HUES64 (cell line): ENCODE data around the gene CELF5.
"Not testable (repeated sequence)": the region's sequence is repeated elsewhere in the genome, so short reads cannot be mapped to it uniquely, and the experiment has no call there.

Source experiments
- H3K27ac ChIP-seq: 2 replicates; pipeline ENCODE4 v1.7.0; 2013; ENCODE audit warnings: low read depth, low read length, inconsistent platforms
- H3K27me3 ChIP-seq: 2 replicates; pipeline ENCODE4 v1.6.1; 2013; ENCODE audit warnings: mild to moderate bottlenecking, low read length; ENCODE audit not compliant: insufficient read depth
- H3K36me3 ChIP-seq: 2 replicates; pipeline ENCODE4 v1.6.1; 2013; ENCODE audit warnings: mild to moderate bottlenecking, low read length; ENCODE audit not compliant: insufficient read depth
- H3K4me1 ChIP-seq: 2 replicates; pipeline ENCODE4 v1.6.1; 2013; ENCODE audit warnings: mild to moderate bottlenecking, low read length, moderate library complexity; ENCODE audit not compliant: insufficient read depth
- H3K4me3 ChIP-seq: 2 replicates; pipeline ENCODE4 v1.5.1; 2013; ENCODE audit warnings: mild to moderate bottlenecking, low read length, moderate library complexity
- H3K9ac ChIP-seq: 2 replicates; pipeline ENCODE4 v1.6.1; 2013; ENCODE audit warnings: mild to moderate bottlenecking, low read depth, low read length
- H3K9me3 ChIP-seq: 2 replicates; pipeline ENCODE4 v1.6.1; 2013; ENCODE audit warnings: low read depth, low read length; ENCODE audit not compliant: insufficient read depth
- WGBS: fragments of 150-250, 120-280 bp; methylation state at CpG from one replicate; pipeline ENCODE4 v1.1.7; 2013; ENCODE audit warnings: missing lambda C conversion rate; 5-methylcytosine and 5-hydroxymethylcytosine counted together

Gene CELF5

DNA sequence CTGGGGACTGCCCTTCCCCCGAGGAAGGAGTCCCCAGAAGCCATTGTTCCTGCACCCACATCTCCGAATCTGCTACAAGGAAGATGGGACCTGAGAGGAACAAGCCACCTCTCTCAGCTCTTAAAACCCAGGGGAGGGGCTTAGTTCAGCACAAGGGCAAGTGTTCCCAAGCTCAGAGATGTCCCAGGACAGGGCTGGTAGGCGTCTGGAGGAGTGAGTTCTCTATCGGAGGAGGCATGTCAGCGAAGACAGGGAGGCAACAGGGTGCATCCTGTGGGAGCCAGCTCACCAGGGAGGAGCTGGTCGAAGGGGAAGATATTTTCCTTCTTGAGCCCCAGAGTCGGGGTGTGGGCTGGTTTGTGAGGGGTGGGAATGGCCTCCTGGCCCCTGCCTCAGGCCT, 54.8 kb downstream of the CELF5 start:
- Histone ChIP-seq H3K4me3 (no peak overlapping the region), H3K27me3 (no peaks in the 10 kb centered on the region), H3K9me3 (no peaks in the 10 kb centered on the region), H3K4me1 (peaks cover 5% of the 10 kb centered on the region), H3K27ac (no peak overlapping the region), H3K9ac (no peak overlapping the region), H3K36me3 (no peaks in the 10 kb centered on the region)
- 85% methylated on average over 7 of the region's 7 CpGs for WGBS

DNA sequence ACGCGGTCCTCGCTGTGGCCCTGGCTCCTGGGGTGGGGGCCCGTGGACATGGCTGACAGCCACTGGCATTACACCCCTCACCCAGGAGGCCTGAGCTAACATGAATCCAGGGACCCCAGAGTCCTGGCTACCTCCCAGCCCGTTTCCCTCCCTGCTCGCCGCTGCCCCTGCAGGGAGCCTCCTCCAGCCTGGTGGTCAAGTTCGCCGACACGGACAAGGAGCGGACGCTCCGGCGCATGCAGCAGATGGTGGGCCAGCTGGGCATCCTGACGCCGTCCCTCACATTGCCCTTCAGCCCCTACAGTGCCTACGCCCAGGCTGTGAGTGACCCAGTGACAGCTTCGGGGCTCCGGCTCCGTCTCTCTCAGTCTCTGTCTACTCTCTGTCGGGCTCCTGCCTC, 56.6 kb downstream of the CELF5 start:
- H3K27me3 ChIP-seq, result no peaks in the 10 kb centered on the region
- no peaks in the 10 kb centered on the region for H3K36me3 ChIP-seq
- H3K27ac ChIP-seq, result no peak overlapping the region
- no peak overlapping the region for H3K4me3 ChIP-seq
- no peaks in the 10 kb centered on the region for H3K9me3 ChIP-seq
- no peaks in the 10 kb centered on the region; the same call in 1 of the 2 replicates for H3K4me1 ChIP-seq
- no peak overlapping the region for H3K9ac ChIP-seq
- 82% methylated on average over 21 of the region's 21 CpGs for WGBS

DNA sequence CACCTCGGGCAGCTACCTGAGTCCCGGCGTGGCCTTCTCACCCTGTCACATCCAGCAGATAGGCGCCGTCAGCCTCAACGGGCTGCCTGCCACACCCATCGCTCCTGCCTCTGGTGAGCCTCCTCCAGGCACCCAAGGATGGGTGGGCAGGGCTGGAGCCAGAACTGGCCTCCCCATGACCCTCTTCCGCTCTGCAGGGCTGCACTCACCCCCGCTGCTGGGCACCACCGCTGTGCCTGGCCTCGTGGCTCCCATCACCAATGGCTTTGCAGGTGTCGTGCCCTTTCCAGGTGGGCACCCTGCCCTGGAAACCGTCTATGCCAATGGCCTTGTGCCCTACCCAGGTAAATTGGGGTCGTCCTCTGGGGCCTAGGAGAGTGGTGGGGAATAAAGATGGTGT, 57.7 kb downstream of the CELF5 start:
- 81% methylated on average over 14 of the region's 14 CpGs for WGBS
- H3K4me1 ChIP-seq, result no peaks in the 10 kb centered on the region; the same call in 1 of the 2 replicates
- H3K4me3 ChIP-seq, result no peak overlapping the region
- H3K27me3 ChIP-seq, result no peaks in the 10 kb centered on the region
- H3K27ac ChIP-seq, result no peak overlapping the region
- no peak overlapping the region for H3K9ac ChIP-seq
- H3K36me3 ChIP-seq, result no peaks in the 10 kb centered on the region; the same call in 1 of the 2 replicates
- H3K9me3 ChIP-seq, result no peaks in the 10 kb centered on the region

DNA sequence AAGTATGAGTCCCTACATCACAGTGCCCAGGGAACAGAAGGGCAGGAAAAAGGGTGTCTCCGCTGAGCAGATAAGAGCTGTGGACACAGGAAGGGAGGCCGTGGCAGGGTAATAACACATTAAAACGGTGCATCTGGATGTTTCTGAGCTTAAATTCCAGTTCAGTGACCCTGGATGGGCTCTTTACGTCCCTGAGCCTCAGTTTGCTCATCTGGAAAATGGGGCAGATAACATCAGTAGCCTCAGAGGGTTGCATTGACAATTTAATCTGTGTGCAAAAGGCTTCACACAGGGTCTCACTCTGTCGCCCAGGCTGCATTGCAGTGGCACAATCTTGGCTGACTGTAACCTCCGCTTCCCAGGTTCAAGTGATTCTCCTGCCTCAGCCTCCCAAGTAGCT, 58.1 kb downstream of the CELF5 start:
- Histone ChIP-seq H3K27ac (no peak overlapping the region), H3K9me3 (no peaks in the 10 kb centered on the region), H3K36me3 (no peaks in the 10 kb centered on the region; the same call in 1 of the 2 replicates), H3K4me3 (no peak overlapping the region), H3K27me3 (no peaks in the 10 kb centered on the region), H3K4me1 (no peaks in the 10 kb centered on the region; the same call in 1 of the 2 replicates), H3K9ac (no peak overlapping the region)
- WGBS, result 83% methylated on average over 6 of the region's 6 CpGs

DNA sequence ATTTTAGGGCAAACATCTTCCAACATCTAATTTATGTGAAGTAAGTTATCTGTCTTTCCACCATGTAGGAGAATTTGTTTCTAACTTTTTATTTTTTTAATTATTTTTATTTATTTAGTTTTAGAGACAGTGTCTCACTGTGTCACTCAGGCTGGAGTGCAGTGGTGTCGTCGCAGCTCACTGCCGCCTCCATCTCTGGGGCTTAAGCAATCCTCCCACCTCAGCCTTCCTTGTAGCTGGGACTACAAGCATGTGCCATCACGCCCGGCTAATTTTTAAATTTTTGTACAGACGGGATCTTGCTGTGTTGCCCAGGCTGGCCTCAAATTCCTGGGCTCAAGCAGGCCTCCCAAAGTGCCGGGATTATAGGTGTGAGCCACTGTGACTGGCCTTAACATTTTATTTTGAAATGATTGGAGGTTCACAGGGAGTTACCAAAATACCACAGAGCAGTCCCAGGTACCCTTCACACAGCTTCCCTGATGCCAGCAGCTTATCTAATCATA, 58.8 kb downstream of the CELF5 start:
- Histone ChIP-seq H3K4me1 (no peaks in the 10 kb centered on the region; the same call in 1 of the 2 replicates), H3K27me3 (no peaks in the 10 kb centered on the region), H3K36me3 (no peaks in the 10 kb centered on the region; the same call in 1 of the 2 replicates), H3K4me3 (no peak overlapping the region), H3K9me3 (no peaks in the 10 kb centered on the region), H3K27ac (no peak overlapping the region), H3K9ac (no peak overlapping the region)
- WGBS, result 87% methylated on average over 7 of the region's 7 CpGs

DNA sequence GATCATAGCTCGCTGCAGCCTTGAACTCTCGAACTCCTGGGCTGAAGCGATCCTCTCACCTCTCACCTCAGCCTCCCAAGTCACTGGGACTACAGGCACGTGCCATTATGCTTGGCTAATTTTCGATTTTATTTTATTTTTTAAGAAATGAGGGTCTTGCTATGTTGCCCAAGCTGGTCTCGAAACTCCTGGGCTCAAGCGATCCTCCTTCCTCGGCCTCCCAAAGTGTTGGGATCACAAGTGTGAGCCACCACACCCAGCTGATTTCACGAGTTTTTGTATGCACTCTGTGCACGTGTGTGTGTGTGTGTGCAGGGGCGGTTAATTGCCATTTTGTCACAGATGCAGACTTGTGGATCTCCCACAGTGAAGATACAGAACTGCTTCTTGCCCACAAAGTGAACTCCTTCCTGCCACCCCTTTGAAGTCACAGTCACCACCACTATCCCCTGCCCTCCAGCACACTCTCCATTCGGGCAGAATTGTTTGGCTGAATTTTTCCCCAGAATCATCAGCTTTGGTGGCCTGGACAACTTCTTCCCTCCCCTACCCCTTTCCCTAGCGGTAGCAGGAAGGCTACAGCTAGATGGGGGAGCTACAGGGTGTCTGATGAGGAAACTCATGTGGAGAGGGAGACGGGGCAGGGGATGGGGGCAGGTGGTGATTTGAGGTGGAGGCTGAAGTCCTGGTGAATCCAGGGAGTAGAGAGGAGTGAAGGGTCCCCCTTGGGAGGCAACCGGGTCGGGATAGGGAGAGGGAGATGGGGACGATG, 59.6 kb downstream of the CELF5 start:
- Histone ChIP-seq H3K9me3 (no peaks in the 10 kb centered on the region), H3K4me3 (peak overlapping the region; percentile 67), H3K9ac (peak overlapping the region; percentile 65), H3K27me3 (no peaks in the 10 kb centered on the region), H3K36me3 (no peaks in the 10 kb centered on the region; the same call in 1 of the 2 replicates), H3K4me1 (no peaks in the 10 kb centered on the region; the same call in 1 of the 2 replicates), H3K27ac (peak overlapping the region; percentile 27; the same call in 1 of the 2 replicates)
- WGBS, result 84% methylated on average over 17 of the region's 17 CpGs

DNA sequence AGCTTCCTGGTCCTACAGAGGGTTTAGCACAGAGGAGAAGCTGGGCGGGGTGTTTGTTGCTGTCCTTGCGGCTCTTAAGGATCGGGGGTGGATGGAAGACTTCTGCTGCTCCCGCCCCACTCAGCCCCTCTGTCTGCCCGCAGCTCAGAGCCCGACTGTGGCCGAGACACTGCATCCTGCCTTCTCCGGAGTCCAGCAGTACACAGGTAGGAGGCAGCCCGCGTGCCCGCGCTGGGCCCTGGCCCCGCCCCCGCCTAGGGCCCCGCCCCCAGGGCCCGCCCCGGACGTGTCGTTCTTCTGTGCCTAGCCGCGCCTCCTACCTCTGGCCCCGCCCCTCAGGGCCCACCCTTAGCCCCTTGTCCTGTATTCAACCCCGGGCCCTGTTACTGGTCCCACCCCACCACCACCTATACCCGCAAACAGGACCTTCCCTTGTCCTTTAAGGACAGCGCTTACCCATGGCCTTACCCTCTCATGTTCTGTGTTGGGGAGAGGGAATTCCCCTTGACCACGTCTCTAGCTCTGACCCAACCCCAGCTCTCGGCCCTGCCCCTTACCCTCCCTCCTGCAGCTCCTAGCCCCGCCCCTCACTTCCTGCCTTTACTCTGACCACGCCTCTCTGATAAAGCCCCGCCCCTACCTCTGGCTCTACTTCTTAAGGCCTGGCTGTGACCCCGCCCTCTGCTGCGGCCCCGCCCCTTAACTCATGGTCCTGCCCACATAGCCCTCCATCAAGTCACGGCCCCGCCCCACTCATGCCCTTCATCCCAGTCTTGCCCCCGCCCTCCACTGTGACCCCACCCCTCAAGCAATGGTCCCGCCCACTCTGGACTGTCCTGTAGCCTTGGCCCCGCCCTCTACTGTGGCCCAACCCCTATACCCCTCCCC, 60.5 kb downstream of the CELF5 start:
- Histone ChIP-seq H3K9ac (peak overlapping the region; percentile 65), H3K9me3 (no peaks in the 10 kb centered on the region), H3K4me1 (no peaks in the 10 kb centered on the region; the same call in 1 of the 2 replicates), H3K4me3 (peak overlapping the region; percentile 67), H3K27ac (peak overlapping the region; percentile 71), H3K27me3 (no peaks in the 10 kb centered on the region), H3K36me3 (no peaks in the 10 kb centered on the region; the same call in 1 of the 2 replicates)
- WGBS, result 8% methylated on average over 37 of the region's 38 CpGs

DNA sequence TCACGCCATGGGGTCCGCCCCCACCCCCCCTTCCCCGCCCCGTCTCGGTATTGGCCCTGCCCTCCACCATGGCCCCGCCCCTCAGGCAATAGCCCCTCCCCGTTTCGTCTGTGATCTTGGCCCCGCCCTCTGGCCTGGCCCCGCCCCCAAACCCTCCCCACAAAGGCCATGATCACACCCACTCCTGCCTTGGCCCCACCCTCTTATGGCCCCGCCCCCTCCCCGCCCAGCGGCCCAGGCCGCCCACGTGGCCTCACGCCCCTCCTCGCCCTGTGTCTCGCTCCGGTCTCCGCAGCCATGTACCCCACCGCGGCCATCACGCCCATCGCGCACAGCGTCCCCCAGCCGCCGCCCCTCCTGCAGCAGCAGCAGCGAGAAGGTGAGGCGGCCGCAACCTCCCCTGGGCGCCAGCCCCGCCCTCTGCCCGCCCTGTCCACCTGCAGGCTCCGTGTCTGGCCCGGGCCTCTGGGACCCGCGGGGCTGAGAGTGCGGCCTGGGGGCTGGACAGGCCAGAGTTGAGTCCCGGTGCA, 61.3 kb downstream of the CELF5 start:
- H3K4me1 ChIP-seq, result no peaks in the 10 kb centered on the region; the same call in 1 of the 2 replicates
- peak overlapping the region; percentile 61 for H3K4me3 ChIP-seq
- no peak overlapping the region for H3K27ac ChIP-seq
- H3K36me3 ChIP-seq, result no peaks in the 10 kb centered on the region; the same call in 1 of the 2 replicates
- no peaks in the 10 kb centered on the region for H3K27me3 ChIP-seq
- peak overlapping the region; percentile 61; the same call in 1 of the 2 replicates for H3K9ac ChIP-seq
- H3K9me3 ChIP-seq, result no peaks in the 10 kb centered on the region
- WGBS, result 2% methylated on average over 35 of the region's 40 CpGs

DNA sequence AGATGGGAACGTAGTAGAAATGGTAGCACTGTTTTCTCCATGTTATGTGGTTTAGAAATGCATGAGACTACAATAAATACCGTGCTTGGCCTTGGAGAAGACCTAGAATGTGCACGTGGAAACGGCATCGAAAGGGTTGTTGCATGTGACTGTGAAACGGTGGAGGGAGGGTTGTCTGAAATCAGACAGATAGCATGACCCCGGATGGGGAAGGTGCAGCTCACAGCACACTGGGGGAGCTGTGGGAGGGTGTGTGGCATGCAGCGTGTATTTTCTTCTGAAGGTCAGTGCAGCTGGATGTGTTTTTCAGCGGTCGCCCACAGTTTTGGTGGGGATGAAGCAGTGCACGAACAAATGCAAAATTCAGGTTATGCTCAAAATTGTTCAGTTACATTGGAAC, 63.4 kb downstream of the CELF5 start:
- Histone ChIP-seq H3K9ac (no peak overlapping the region), H3K4me3 (no peak overlapping the region), H3K36me3 (no peaks in the 10 kb centered on the region; the same call in 1 of the 2 replicates), H3K27ac (no peak overlapping the region), H3K27me3 (no peaks in the 10 kb centered on the region), H3K9me3 (no peaks in the 10 kb centered on the region), H3K4me1 (no peaks in the 10 kb centered on the region; the same call in 1 of the 2 replicates)
- 79% methylated on average over 11 of the region's 11 CpGs for WGBS

DNA sequence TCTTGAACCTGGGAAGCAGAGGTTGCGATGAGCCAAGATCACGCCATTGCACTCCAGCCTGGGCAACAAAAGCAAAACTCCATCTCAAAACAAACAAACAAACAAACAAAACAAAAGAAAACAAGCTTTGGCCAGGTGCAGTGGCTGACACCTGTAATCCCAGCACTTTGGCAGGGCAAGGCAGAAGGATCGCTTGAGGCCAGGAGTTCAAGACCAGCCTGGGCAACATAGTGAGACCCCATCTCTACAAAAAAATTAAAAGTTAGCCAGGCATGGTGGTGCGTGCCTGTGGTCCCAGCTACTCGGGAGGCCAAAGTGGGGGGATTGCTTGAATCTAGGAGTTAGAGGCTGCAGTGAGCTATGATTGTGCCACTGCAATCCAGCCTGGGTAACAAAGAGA, 64.0 kb downstream of the CELF5 start:
- 80% methylated on average over 5 of the region's 5 CpGs for WGBS
- not testable (repeated sequence) for H3K36me3 ChIP-seq, H3K27ac ChIP-seq

More for the DNA sequence above, 64.0 kb downstream of the CELF5 start:
- H3K9me3 ChIP-seq, H3K9ac ChIP-seq, H3K4me3 ChIP-seq, H3K27me3 ChIP-seq, H3K4me1 ChIP-seq: not testable (repeated sequence)
